GM21367 (cell line): Measurements from ENCODE around the gene ANKRD6.
A peak's percentile ranks its signal among the peaks of the same experiment; 100 is the strongest.
"Not testable (repeated sequence)": the region's sequence is repeated elsewhere in the genome, so short reads cannot be mapped to it uniquely, and the experiment has no call there.

Experiments used
- ATAC-seq: cut with Tn5 transposase; IDR thresholded peaks from one replicate; pipeline ENCODE4 v1.9.1; 2021; ENCODE audit not compliant: unreplicated experiment

Gene ANKRD6

GRCh38 chr6:89432875-89433251 lies at the start of gene ANKRD6:
Gene ANKRD6 (plus strand): TSS chr6:89433152. CDS start chr6:89566977, 133,825 bp downstream.
- ATAC-seq, result peak; percentile 92

- no peak for ATAC-seq
Measured at GRCh38 chr6:89385156-89385667, 47.7 kb upstream of the ANKRD6 start.

GRCh38 chr6:89385846-89386245 lies 47.1 kb upstream of the ANKRD6 start:
- ATAC-seq, result no peak

DNA sequence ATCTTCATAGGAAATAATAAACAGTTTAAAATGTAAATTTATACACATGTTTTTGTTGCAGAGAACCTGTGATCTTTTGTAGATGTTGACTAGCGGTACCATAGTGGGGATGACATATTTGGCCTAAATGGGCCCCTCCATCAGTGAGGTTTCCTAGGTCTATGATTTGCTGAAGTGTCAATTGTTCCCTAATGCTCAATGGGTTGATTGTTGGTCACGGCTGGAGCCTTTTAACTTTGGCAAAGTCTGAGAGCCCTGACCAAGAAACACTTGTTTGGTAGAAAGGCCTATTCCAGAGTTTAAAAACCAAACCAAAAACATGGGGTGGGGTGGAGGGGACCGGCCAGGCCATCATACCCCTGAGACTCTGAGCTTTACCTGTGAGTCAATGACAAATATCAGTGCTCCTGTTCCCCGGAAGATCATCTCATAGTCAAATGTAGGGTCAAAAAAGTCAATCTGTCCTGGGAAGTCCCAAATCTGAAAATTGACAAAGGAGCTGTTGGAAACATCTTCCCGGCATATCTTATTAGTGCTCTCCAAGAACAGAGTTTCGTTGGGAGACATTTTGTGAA lies 45.9 kb upstream of the ANKRD6 start:
- peak; percentile 13 for ATAC-seq

- ATAC-seq, result peak; percentile 92
Measured at GRCh38 chr6:89387516-89388201, 45.3 kb upstream of the ANKRD6 start.

DNA sequence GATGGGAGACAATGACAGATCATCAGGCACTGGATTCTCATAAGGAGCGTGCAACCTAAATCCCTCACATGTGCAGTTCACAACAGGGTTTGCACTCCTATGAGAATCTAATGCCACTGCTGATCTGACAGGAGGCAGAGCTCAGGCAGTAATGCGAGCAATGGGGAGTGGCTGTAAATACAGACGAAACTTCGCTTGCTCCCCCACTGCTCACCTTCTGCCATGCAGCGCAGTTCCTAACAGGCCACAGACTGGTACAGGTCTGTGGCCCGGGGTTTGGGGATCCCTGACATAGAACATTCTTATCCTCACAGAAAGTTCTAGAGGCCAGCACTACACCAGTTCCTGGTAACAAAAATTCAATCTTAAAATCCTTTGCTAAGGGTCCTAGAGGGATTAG lies 44.1 kb upstream of the ANKRD6 start:
- no peak for ATAC-seq

GRCh38 chr6:89392823-89393222 lies 40.1 kb upstream of the ANKRD6 start:
- ATAC-seq, result no peak

GRCh38 chr6:89393659-89394058 lies 39.3 kb upstream of the ANKRD6 start:
- no peak for ATAC-seq

- not testable (repeated sequence) for ATAC-seq
Measured at GRCh38 chr6:89397884-89398283, 35.1 kb upstream of the ANKRD6 start.

- no peak for ATAC-seq
Measured at GRCh38 chr6:89398762-89399525, 34.0 kb upstream of the ANKRD6 start.

DNA sequence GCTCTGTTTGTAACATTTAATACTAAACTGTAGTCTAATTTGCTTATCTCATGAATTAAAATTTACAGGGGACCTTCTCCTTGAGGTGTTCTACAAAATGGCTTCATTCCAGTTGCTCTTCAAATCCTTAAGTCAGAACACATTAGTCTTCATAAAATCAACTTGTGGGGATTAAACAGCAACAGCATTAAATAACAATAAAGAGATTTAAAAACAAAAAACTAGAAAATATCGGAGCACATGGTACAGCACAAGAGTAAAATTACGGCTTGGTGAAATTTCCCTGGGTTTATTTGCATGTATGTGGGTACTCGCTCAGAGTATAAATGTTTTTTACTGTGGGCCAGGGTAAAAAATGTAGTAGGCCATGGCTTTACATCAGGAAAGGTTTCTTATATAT lies 32.9 kb upstream of the ANKRD6 start:
- no peak for ATAC-seq

- no peak for ATAC-seq
Measured at GRCh38 chr6:89400912-89401399, 32.0 kb upstream of the ANKRD6 start.

DNA sequence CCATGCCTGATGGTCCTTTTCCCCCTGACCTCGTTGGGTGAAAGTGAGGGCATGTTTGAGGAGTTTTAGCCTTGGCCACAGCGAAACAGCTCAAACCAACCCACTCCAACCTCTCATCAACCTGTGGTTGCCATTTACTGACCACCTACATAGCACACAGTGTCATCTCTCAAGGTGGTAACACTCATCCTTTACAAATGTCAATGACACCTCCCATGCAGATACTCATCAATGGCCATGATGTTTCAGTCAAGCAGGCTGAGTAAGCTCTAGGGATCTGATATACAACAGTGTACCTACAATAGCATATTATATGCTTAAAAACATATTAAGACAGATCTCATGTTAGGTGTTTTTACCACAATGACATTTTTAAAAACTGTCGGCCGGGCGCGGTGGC lies 30.2 kb upstream of the ANKRD6 start:
- no peak for ATAC-seq

DNA sequence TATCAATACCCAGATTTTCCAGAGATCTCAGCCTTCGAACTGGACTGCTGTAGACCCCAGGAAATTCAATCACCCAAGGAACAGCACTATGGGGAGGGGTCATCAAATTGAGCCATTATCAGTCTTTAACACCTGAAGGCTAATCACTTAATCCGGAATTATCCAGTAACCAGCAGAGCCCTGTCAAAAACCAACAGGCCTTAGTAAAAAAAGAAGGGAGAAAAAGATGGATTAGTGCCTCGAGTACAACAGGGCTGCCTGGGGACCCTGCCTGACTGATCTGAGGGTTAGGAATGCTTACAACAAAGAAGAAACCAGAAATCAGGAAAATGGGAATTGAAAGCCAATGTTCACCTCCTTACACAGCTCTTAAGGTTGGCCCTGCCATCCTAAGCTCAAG lies 28.4 kb upstream of the ANKRD6 start:
- no peak for ATAC-seq

GRCh38 chr6:89406141-89406540 lies 26.8 kb upstream of the ANKRD6 start:
- no peak for ATAC-seq

- no peak for ATAC-seq
Measured at GRCh38 chr6:89409461-89410035, 23.4 kb upstream of the ANKRD6 start.

DNA sequence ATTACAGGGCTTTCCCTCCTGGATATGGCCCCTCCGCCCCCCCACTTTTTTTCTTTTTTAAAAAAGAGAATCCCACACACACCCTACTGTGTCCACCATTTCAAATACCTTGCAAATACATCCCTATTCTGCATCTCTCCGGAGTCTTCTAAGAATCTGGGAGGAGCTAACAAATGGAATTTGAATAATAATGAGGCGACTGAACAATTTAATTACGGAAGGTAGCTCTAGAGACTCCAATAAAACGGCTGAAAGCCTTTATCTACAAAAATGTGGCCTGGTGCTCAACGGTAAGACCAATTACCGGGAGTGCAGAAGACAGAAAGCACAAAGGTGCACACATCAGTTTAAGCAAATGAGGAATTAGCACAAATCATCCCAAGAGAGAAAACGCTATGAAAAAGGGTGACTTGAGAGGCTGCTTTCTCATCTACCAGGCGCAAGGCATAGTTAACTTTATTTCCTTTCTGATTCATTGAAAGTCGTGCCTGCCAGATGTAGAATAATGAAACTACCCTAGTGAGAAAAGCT lies 22.7 kb upstream of the ANKRD6 start:
- ATAC-seq, result no peak

DNA sequence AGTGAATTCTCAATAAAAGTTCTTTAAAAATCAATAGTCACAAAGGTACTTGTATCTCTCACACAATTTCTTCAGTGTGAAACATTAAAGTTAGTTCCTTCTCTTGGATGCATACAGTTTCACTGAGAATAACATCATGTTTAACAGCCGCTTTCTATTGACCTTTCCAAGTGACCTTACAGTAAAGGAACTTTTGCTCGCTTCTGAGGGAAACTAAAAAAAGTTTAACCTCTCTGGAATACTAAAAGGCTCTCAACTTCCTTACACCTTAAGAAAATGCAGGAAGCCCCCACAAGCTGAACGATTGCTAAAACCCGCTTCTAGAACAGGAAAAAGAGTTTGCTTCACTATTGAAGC lies 22.2 kb upstream of the ANKRD6 start:
- ATAC-seq, result no peak

GRCh38 chr6:89411145-89412070 lies 21.5 kb upstream of the ANKRD6 start:
- peak; percentile 37 for ATAC-seq
